ENCODE data around the gene IL17D. TPM values are rescaled to one million over a fixed set of nuclear protein-coding genes. Genes with fewer than 3 reads are reported as not detected.

IL17D gene
- total and polyA plus RNA-seq, 8 donors, result 0.45 to 3.5 (median 0.85) TPM; not detected in 2

DNA sequence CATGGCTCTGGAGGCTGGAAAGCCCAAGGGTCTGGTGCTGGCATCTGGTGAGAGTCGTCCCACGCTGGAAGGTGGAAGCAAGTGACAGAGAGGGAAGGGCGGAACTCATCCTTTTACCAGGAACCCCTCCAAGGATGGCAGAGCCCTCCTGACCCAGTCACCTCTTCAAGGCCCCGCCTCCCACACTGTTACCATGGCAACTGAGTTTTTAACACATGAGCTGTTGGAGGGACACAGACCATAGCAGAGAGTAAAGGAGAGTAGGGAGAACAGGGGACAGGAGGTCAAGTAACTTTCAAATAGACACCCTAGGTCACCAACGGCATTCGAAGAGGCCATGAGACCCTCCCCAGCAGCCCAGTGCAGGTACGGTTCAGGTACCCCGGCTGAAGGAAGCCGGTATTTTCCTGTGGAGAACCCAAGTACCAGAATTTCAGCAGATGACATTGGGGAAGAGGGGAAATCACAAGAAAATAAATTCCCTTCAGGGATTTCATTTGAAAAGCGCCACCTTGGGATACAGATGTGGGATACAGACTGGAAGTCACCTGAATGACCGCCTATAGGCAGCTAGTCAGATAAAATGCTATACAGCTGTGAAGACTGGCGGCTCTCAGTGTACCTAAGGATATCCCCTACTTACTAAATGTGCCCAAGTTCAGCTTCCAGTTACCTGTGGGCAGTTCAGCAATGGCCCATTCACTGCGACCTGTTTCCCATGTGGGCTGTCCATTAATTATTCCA is 8.0 kb downstream of the IL17D start:
- intact Hi-C loops (cut with DNase I; ENCODE audit: low total_unique reads), result loop anchor here (5.0 to 10.0 kb wide), 2 partner anchors 63 to 216 kb away; partner anchors contain the start of gene EEF1AKMT1
- Histone ChIP-seq H3K9me3 (no peaks in the 10 kb centered on the region), H3K27ac (no peak overlapping the region), H3K27me3 (peaks cover 0 to 11% (median 0%) of the 10 kb centered on the region in 3 donors), H3K36me3 (no peaks in the 10 kb centered on the region), H3K4me1 (peaks cover 8 to 31% (median 20%) of the 10 kb centered on the region in 4 donors), H3K4me3 (no peak overlapping the region)
- no peak for TF ChIP-seq EP300 (IDR thresholded peaks at IDR 0.05)
- no peak for TF ChIP-seq POLR2A (IDR thresholded peaks at IDR 0.05)
- TF ChIP-seq, protein P1, sequence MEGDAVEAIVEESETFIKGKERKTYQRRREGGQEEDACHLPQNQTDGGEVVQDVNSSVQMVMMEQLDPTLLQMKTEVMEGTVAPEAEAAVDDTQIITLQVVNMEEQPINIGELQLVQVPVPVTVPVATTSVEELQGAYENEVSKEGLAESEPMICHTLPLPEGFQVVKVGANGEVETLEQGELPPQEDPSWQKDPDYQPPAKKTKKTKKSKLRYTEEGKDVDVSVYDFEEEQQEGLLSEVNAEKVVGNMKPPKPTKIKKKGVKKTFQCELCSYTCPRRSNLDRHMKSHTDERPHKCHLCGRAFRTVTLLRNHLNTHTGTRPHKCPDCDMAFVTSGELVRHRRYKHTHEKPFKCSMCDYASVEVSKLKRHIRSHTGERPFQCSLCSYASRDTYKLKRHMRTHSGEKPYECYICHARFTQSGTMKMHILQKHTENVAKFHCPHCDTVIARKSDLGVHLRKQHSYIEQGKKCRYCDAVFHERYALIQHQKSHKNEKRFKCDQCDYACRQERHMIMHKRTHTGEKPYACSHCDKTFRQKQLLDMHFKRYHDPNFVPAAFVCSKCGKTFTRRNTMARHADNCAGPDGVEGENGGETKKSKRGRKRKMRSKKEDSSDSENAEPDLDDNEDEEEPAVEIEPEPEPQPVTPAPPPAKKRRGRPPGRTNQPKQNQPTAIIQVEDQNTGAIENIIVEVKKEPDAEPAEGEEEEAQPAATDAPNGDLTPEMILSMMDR (IDR thresholded peaks at IDR 0.05), result no peak
- no peak for TF ChIP-seq POLR2AphosphoS5 (IDR thresholded peaks at IDR 0.05)
- no peak for DNase-seq
- 72 to 91% (median 87%) methylated on average over 12 to 13 of the region's 13 CpGs for WGBS, 5 donors

DNA sequence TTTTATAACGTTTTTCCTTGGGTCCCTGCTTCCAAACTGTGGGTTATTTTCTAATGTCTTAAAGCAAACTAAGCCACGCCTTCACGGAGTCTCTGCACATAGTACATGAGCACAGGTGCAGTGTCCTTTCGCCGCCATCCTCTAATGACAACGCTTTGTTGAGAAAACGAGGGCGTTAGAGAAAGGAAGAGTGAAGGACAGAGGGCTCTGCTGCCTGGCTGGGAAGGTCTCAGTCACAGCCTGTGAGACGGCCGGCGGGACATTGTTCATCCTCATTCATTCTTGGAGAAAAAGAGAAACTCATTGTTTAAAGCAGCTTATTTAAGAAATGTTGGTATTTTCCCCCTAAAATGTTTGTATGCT is 9.5 kb downstream of the IL17D start:
- TF ChIP-seq EP300 (IDR thresholded peaks at IDR 0.05) (no peak), POLR2A (IDR thresholded peaks at IDR 0.05) (no peak), POLR2AphosphoS5 (IDR thresholded peaks at IDR 0.05) (no peak)
- TF ChIP-seq, protein P1 (IDR thresholded peaks at IDR 0.05), result no peak
- Histone ChIP-seq H3K36me3 (no peaks in the 10 kb centered on the region), H3K4me1 (peaks cover 8 to 31% (median 20%) of the 10 kb centered on the region in 4 donors), H3K4me3 (peak overlapping the region; percentile 23 to 29 (median 27)), H3K27ac (peak overlapping the region in 2 of 5 donors; percentile 67 to 68), H3K9me3 (no peaks in the 10 kb centered on the region), H3K27me3 (peaks cover 0 to 11% (median 0%) of the 10 kb centered on the region in 3 donors)
- DNase-seq, result no peak
- intact Hi-C loops (cut with DNase I; ENCODE audit: low total_unique reads), result loop anchor here (5.0 to 10.0 kb wide), 2 partner anchors 62 to 214 kb away; partner anchors contain the start of gene EEF1AKMT1
- WGBS, 5 donors, result 27 to 43% (median 28%) methylated on average over 11 of the region's 11 CpGs

DNA sequence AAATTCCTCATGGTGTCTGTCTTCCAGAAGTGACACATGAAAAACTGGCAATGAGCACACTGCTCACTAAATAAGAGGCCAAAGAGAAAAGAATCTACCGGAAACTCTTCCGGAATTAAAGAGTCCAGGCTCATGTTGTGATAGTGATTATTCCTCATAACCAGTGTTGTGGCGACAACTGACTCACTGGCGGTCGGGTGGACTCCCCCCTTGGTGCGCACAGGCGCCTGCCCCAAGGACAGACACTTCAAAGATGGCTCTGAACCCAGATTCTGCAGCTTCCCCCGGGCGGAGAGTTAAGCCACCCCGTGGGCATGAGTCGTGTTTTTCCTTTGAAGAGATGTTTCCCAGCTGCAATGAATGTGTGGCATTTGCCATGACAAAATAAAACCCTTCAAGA is 10.3 kb downstream of the IL17D start:
- peak overlapping the region in 2 of 5 donors; percentile 67 to 68 for H3K27ac ChIP-seq
- TF ChIP-seq, protein P1 (IDR thresholded peaks at IDR 0.05), result no peak
- TF ChIP-seq EP300 (IDR thresholded peaks at IDR 0.05), result no peak
- TF ChIP-seq POLR2AphosphoS5 (IDR thresholded peaks at IDR 0.05), result no peak
- TF ChIP-seq POLR2A (IDR thresholded peaks at IDR 0.05), result no peak

GRCh38 chr13:20714161-20714560 is 10.7 kb downstream of the IL17D start:
- H3K4me3 ChIP-seq, result no peak overlapping the region
- no peak for TF ChIP-seq EP300 (IDR thresholded peaks at IDR 0.05)
- WGBS, 5 donors, result 47 to 65% (median 61%) methylated on average over 7 to 8 of the region's 8 CpGs

More for the DNA sequence above, 10.3 kb downstream of the IL17D start:
- intact Hi-C loops (cut with DNase I; ENCODE audit: low total_unique reads), result loop anchor here (5.0 to 10.0 kb wide), 2 partner anchors 61 to 214 kb away; partner anchors contain the start of gene EEF1AKMT1
- Histone ChIP-seq H3K4me3 (no peak overlapping the region), H3K9me3 (no peaks in the 10 kb centered on the region), H3K36me3 (no peaks in the 10 kb centered on the region), H3K27me3 (peaks cover 0 to 12% (median 0%) of the 10 kb centered on the region in 3 donors), H3K4me1 (peaks cover 8 to 31% (median 20%) of the 10 kb centered on the region in 4 donors)
- peak in 1 of 2 donors; percentile 35 for DNase-seq
- WGBS, 5 donors, result 64 to 78% (median 66%) methylated on average over 11 of the region's 11 CpGs

More at GRCh38 chr13:20714161-20714560, 10.7 kb downstream of the IL17D start:
- H3K4me1 ChIP-seq, result peaks cover 8 to 31% (median 20%) of the 10 kb centered on the region in 4 donors
- H3K27me3 ChIP-seq, result peaks cover 0 to 16% (median 0%) of the 10 kb centered on the region in 3 donors
- no peak for DNase-seq
- H3K27ac ChIP-seq, result peak overlapping the region in 3 of 5 donors; percentile 46 to 68 (median 67)
- intact Hi-C loops (cut with DNase I; ENCODE audit: low total_unique reads), result loop anchor here (5.0 to 10.0 kb wide), 2 partner anchors 61 to 213 kb away; partner anchors contain the start of gene EEF1AKMT1
- H3K9me3 ChIP-seq, result no peaks in the 10 kb centered on the region
- H3K36me3 ChIP-seq, result no peaks in the 10 kb centered on the region
